HG02840 (cell line): Measurements from ENCODE around the gene SNRNP70.
"Not testable (repeated sequence)": the region's sequence is repeated elsewhere in the genome, so short reads cannot be mapped to it uniquely, and the experiment has no call there.

Experiments
- ATAC-seq: cut with Tn5 transposase; IDR thresholded peaks from one replicate; pipeline ENCODE4 v1.9.1; 2021; ENCODE audit warnings: mild to moderate bottlenecking, moderate library complexity, moderate number of reproducible peaks; ENCODE audit not compliant: unreplicated experiment, low FRiP score

SNRNP70 gene, protein sequence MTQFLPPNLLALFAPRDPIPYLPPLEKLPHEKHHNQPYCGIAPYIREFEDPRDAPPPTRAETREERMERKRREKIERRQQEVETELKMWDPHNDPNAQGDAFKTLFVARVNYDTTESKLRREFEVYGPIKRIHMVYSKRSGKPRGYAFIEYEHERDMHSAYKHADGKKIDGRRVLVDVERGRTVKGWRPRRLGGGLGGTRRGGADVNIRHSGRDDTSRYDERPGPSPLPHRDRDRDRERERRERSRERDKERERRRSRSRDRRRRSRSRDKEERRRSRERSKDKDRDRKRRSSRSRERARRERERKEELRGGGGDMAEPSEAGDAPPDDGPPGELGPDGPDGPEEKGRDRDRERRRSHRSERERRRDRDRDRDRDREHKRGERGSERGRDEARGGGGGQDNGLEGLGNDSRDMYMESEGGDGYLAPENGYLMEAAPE

GRCh38 chr19:49085020-49085867 lies at the start of gene SNRNP70:
TSS of gene SNRNP70 (plus strand) at chr19:49085451. CDS start at chr19:49086415, 964 bp downstream.
- ATAC-seq, result peak; percentile 90

DNA sequence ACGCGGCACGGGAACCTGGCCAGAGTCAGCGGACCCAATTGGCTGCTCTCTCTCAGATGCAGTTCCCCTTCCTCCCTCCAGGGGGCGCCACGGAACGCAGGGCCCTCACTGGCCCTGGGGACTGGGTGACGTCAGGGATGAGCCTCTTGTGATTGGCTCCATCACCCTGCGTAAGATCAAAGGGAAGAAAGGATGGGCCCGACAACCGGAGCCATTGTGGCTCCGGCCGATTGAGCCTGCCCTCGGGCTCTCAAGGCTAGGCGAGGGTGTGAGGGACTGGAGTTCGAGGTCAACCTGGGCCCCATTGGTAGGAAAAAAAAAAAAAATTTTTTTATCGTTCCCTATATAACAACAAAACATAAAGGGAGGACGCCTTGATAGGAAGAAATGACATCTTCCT lies 48.4 kb upstream of the SNRNP70 start, which contains the start of gene CGB1:
Gene CGB1 (minus strand): TSS at position 81 of the 400 bp plus-strand sequence. CDS start 184 bp downstream, outside the sequence.
- ATAC-seq, result not testable (repeated sequence)

DNA sequence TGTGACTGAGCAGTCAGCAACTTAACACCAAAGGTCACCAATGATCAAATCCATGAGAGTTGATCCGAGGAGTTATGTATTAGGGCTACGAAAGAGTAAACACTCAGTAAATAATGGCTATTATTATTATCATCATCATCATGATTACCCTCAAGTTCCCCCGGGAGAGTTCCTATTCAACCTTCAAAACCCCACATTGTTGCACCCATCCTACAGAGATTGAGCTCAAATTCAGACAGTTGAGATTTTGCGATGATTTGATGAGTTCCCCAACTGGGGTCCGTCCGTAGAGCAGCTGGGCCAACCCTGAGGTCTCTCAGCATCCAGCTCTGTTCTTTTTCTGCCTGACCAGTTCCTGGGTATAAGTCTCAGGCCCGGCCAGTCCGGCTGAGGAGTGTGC lies 47.1 kb upstream of the SNRNP70 start:
- ATAC-seq, result not testable (repeated sequence)

DNA sequence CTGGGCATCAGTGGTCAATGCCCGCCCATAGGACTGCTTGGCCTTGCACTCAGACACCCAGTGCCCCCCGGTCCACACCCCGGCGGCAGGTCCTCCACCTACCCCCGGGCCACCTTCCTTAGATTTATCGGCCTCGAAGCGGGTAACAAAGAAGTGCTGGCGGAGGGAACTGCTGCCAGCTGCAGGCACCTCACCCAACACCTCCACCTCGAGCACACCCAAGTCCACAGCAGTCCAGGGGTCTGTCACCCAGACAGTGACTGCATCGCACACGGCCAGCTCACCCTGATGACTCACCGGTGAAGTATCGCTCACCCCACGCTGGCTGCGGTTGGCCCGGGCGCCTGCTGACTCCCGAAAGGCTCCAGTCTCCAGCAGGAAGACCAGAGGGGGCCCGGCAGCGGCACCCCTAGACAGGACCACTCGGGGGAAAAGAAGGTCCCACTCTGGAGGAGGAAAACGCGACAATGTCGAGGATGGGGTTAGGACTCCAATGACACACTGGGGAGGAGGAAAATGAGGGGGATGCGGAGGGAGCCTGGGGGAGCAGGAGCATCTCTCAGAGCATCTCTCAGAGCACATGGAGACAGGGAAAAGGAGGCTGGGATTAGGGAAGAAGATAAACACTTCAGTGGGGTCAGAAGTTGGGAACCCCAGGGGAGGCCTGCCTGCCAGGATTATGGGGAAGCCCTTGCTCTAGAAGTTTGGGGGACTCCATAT lies 46.5 kb upstream of the SNRNP70 start:
- not testable (repeated sequence) for ATAC-seq

- ATAC-seq, result not testable (repeated sequence)
Observed at GRCh38 chr19:49039736-49040135, 45.5 kb upstream of the SNRNP70 start.

- ATAC-seq, result no peak
Observed at GRCh38 chr19:49042177-49042576, 43.1 kb upstream of the SNRNP70 start.

- ATAC-seq, result not testable (repeated sequence)
Observed at GRCh38 chr19:49042666-49043065, 42.6 kb upstream of the SNRNP70 start.

- ATAC-seq, result not testable (repeated sequence)
Observed at GRCh38 chr19:49043548-49043947, 41.7 kb upstream of the SNRNP70 start, which contains the start of gene CGB5. TSS of gene CGB5 (plus strand) at chr19:49043848. CDS start at chr19:49044210, 362 bp downstream.

DNA sequence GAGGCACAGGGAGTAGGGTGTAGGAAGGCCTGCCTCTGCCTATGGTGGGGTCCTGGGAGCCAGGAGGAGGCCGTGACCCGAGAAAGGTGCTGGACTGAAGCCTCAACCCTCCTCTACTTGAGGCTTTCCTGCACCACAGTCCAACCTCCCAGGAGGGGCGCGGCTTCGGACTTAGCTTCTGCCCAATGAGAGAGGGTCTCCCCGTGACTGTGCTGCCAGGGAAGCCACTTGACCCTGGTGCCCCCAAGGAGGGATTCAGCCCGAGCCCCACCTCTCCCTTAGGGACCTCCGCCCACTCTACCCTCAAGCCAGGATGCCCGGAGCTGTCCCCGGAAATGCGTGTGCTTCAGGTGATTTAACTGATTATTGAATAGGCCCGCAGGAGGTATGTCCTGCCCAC lies 36.2 kb upstream of the SNRNP70 start, which contains the start of gene CGB8:
Gene CGB8 (minus strand): TSS at position 101 of the 400 bp plus-strand sequence. CDS start 372 bp downstream, outside the sequence.
- ATAC-seq, result not testable (repeated sequence)

DNA sequence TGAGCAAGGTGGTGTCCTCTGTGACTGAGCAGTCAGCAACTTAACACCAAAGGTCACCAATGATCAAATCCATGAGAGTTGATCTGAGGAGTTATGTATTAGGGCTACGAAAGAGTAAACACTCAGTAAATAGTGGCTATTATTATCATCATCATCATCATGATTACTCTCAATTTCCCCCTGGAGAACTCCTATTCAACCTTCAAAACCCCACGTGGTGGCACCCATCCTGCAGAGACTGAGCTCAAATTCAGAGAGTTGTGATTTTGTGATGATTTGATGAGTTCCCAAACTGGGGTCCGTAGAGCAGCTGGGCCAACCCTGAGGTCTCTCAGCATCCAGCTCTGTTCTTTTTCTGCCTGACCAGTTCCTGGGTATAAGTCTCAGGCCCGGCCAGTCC lies 35.4 kb upstream of the SNRNP70 start:
- ATAC-seq, result not testable (repeated sequence)

GRCh38 chr19:49050376-49051033 lies 34.7 kb upstream of the SNRNP70 start:
- ATAC-seq, result not testable (repeated sequence)

- no peak for ATAC-seq
Observed at GRCh38 chr19:49056101-49056901, 28.9 kb upstream of the SNRNP70 start.

GRCh38 chr19:49056902-49057596 lies 28.2 kb upstream of the SNRNP70 start:
- not testable (repeated sequence) for ATAC-seq

GRCh38 chr19:49057636-49058234 lies 27.5 kb upstream of the SNRNP70 start, which contains the start of gene CGB7:
TSS of gene CGB7 (minus strand) at chr19:49057749. CDS start at chr19:49055375, 2,374 bp downstream.
- no peak for ATAC-seq

DNA sequence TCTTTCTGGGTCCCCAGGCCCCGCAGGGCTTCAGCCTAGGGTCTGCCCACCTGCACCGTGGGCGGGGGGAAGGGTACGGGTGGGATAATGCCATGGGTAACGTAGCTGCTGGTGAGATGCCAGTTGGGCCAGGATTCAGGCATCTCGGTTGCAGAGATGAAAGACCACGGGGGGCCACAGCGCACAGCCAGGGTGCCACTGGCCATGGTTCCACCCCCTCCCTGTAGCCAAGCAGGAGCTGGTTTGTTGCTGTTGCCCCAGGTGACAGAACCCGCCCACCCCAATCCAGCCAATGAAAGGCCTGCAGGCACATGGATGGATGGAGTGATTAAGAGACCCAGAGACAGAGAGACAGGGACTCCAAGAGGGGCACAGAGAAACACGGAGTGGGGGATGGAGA lies 26.7 kb upstream of the SNRNP70 start:
- ATAC-seq, result no peak

DNA sequence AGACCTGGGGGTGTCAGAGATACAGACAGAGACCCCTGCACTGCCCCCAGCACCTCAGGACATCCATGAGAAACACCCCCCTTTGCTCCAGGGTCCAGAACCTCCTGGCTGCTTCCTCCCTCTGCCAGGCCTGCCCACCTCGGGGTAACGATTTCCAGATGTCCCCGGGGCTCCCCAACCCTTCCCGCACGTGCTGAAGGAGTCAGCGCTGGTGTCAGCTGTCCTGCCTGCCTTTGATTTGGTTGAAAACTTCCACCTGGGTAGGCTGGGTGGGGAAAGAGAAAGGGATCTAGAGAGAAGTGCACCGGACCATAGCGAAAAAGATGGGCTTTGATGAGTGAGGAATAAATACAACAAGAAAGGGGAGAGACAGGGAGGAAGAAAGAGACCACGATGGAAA lies 26.2 kb upstream of the SNRNP70 start:
- ATAC-seq, result no peak

DNA sequence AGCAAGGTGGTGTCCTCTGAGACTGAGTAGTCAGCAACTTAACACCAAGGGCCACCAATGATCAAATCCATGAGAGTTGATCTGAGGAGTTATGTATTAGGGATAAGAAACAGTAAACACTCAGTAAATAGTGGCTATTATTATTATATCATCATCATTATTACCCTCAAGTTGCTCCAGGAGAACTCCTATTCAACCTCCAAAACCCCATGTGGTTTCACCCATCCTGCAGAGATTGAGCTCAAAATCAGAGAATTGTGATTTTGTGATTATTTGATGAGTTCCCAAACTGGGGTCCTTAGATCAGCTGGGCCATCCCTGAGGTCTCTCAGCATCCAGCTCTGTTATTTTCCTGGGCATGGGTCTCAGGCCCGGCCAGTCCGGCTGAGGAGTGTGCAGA lies 24.3 kb upstream of the SNRNP70 start:
- ATAC-seq, result no peak

GRCh38 chr19:49061445-49061844 lies 23.8 kb upstream of the SNRNP70 start:
- ATAC-seq, result no peak
